ENCODE data around the gene IQCE. TPM values are rescaled to one million over a fixed set of nuclear protein-coding genes. Genes with fewer than 3 reads are reported as not detected.
"Not testable (repeated sequence)": the region's sequence is repeated elsewhere in the genome, so short reads cannot be mapped to it uniquely, and the experiment has no call there.

The IQCE gene
- total RNA-seq, 1 donor from 2014 or later = 25.7 TPM

DNA sequence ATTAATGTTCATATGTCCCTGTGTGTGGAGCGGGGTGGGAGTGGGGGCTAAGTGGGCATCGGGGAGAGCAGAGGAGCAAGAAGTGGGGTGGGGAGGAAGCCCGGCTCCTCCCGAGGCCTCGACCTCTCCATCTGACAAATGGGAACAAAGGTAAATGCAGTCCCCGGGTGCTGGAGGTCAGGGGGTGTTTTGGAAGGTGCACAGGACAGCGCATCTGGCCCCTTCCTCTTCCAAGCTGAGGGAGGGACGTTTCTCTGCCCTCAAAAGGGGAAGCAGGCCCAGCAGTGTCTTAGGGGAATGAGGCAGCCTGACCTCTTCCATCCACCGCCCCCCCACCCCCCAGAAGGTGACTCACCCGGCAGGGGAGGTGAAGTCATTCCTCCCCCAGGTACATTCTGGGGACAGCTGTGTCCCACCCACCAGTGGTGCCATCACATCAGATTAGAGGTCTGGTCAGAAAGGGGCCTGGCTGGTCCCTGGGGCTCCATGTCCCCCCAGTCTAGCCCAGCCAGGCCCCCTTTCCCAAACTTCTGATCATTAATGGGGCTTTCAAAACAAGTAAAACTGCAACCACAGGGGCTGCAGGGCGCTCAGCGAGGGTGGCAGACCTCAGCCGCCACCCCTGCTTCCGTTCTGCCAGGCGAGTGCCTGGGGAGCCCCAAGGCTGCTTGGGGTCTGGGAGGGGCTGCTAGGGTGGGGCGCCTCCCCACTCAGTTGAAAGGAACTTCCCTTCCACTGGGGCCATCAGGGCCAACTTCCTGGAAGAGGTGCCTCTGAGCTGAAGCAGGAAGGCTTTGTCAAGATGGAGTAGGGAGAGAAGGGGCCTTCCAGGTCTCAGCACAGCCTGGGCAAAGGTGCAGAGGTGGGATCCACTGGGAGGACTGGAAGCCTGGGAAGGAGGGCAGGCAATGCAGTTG is 28.4 kb upstream of the IQCE start:
- TF ChIP-seq, protein P1, sequence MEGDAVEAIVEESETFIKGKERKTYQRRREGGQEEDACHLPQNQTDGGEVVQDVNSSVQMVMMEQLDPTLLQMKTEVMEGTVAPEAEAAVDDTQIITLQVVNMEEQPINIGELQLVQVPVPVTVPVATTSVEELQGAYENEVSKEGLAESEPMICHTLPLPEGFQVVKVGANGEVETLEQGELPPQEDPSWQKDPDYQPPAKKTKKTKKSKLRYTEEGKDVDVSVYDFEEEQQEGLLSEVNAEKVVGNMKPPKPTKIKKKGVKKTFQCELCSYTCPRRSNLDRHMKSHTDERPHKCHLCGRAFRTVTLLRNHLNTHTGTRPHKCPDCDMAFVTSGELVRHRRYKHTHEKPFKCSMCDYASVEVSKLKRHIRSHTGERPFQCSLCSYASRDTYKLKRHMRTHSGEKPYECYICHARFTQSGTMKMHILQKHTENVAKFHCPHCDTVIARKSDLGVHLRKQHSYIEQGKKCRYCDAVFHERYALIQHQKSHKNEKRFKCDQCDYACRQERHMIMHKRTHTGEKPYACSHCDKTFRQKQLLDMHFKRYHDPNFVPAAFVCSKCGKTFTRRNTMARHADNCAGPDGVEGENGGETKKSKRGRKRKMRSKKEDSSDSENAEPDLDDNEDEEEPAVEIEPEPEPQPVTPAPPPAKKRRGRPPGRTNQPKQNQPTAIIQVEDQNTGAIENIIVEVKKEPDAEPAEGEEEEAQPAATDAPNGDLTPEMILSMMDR (conservative IDR thresholded peaks at IDR 0.05) = no peak
- H3K4me3 Mint-ChIP-seq = no peak overlapping the region
- no peak for DNase-seq (ENCODE audit: extremely low spot score, unreplicated experiment)
- no peaks in the 10 kb centered on the region for H3K36me3 Mint-ChIP-seq
- H3K9me3 Mint-ChIP-seq = no peaks in the 10 kb centered on the region
- H3K4me1 Mint-ChIP-seq (ENCODE audit: unreplicated experiment) = peaks cover 5% of the 10 kb centered on the region
- no peaks in the 10 kb centered on the region for H3K27me3 Mint-ChIP-seq
- no peak overlapping the region for H3K27ac Mint-ChIP-seq

DNA sequence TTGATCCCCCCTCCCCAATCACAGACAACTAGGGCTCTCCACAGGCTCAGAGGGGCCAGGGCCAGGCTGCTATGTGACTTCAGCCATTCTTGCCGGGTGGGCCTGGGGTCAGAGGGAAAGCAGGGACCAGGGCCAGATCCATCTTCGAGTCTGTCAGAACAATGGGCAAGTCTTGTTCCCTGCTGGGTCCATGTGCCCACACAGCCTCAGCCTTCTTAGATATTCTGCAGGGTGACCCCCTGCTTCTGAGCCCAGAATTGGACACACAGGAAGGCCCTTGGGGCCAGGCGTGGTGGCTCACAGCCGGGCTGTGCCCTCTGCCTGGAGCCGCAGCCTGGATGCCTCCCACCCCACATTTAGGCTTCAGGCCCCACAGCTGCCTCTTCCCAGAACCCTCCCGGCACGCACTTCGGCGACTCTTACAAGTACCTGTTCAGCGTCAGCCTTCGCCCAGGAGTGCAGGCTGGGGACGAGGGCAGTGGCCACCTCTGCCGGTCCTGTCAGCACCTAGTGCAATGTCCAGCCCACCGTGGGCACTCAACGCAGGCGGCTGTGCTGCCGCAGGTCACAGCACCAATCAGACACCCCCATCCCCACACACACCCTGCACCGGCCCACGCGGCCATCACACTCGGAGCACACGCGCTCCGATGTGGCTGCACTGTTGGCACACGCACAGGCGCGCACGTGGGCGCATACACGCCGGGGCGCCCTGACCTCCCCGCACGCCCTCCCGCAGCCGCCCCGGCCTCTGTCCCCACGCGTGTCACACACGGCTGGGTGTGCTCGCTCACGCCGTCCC is 27.6 kb upstream of the IQCE start:
- not testable (repeated sequence) for H3K9me3 Mint-ChIP-seq; H3K27me3 Mint-ChIP-seq; H3K4me1 Mint-ChIP-seq (ENCODE audit: unreplicated experiment); H3K36me3 Mint-ChIP-seq; H3K4me3 Mint-ChIP-seq; H3K27ac Mint-ChIP-seq; DNase-seq (ENCODE audit: extremely low spot score, unreplicated experiment)

DNA sequence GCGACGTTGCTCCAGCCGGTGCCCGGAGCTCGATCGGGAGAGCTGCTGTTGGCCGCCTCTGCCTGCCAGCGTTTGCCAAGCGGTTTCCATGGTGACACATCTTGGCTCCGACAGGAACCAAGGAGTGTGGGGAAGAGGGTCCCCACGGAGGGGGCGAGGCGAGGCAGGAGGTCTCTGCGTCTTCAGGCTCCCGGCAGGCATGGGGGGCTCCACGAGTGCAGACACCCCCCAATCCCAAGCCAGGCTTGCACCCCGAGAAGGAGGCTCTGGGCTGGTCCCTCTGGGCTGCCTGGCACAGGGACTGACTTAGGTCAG is 27.0 kb upstream of the IQCE start:
- H3K27me3 Mint-ChIP-seq; DNase-seq (ENCODE audit: extremely low spot score, unreplicated experiment); H3K9me3 Mint-ChIP-seq; H3K4me3 Mint-ChIP-seq; H3K4me1 Mint-ChIP-seq (ENCODE audit: unreplicated experiment); H3K36me3 Mint-ChIP-seq; H3K27ac Mint-ChIP-seq: not testable (repeated sequence)

DNA sequence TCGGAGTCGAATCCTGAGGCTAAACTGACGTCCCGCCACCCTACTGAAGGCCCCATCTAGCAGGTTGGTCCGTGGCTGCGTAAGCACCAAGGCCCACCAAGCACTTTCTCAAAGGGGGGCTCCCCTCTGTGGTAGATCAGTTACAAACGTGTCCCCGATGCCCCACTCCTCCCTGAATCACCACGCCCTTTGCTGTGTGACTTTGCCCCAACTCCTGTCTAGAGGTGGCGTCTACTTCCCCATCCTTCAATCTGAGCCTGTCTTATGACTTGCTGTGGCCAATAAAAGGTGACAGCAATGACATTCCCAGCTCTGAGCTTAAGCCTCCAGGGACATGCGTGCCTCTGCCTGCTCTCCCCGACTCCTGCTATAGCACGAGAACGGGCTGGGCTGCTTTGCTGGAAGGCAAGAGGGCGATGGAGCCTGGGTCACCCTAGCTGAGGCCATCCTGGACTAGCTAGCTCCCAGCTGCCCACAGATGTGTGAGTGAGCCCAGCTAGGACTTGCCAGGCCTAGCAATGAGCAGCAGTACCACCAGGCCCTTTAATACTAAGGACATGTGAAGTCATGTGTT is 26.5 kb upstream of the IQCE start:
- not testable (repeated sequence) for H3K4me3 Mint-ChIP-seq; H3K27me3 Mint-ChIP-seq; H3K36me3 Mint-ChIP-seq; DNase-seq (ENCODE audit: extremely low spot score, unreplicated experiment); H3K27ac Mint-ChIP-seq; H3K9me3 Mint-ChIP-seq; H3K4me1 Mint-ChIP-seq (ENCODE audit: unreplicated experiment)

DNA sequence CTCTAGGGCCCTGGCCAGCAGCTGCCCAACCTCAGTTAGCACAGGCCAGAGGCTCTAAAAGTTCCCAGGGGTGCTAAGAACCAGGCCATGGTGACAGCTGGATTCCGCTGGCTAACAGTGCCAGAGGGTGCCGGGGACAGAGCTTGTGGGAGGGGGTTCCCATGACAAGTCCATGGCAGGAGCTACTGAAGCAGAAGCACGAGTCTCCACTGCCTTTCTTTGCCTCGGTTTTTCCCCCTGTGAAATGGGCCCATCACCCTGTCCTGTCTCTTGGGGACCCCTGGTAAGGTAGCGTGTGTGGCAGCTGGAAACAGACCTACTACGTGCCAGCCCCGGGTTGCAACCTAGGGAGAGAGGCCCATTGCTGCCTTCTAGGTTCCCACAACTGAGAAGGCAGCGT is 26.0 kb upstream of the IQCE start:
- not testable (repeated sequence) for H3K4me3 Mint-ChIP-seq; H3K4me1 Mint-ChIP-seq (ENCODE audit: unreplicated experiment); DNase-seq (ENCODE audit: extremely low spot score, unreplicated experiment); H3K27ac Mint-ChIP-seq; H3K36me3 Mint-ChIP-seq; H3K27me3 Mint-ChIP-seq; H3K9me3 Mint-ChIP-seq

DNA sequence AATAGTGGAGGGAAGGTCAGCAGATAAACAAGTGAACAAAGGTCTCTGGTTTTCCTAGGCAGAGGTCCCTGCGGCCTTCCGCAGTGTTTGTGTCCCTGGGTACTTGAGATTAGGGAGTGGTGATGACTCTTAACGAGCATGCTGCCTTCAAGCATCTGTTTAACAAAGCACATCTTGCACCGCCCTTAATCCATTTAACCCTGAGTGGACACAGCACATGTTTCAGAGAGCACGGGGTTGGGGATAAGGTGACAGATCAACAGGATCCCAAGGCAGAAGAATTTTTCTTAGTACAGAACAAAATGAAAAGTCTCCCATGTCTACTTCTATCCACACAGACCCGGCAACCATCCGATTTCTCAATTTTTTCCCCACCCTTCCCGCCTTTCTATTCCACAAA is 25.2 kb upstream of the IQCE start:
- H3K36me3 Mint-ChIP-seq; H3K9me3 Mint-ChIP-seq; H3K4me3 Mint-ChIP-seq; H3K27ac Mint-ChIP-seq; H3K27me3 Mint-ChIP-seq; H3K4me1 Mint-ChIP-seq (ENCODE audit: unreplicated experiment); DNase-seq (ENCODE audit: extremely low spot score, unreplicated experiment): not testable (repeated sequence)

DNA sequence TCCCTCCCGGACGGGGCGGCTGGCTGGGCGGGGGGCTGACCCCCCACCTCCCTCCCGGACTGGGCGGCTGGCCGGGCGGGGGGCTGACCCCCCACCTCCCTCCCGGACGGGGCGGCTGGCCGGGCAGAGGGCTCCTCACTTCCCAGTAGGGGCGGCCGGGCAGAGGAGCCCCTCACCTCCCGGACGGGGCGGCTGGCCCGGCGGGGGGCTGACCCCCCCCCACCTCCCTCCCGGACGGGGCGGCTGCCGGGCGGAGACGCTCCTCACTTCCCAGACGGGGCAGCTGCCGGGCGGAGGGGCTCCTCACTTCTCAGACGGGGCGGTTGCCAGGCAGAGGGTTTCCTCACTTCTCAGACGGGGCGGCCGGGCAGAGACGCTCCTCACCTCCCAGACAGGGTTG is 24.6 kb upstream of the IQCE start:
- not testable (repeated sequence) for H3K4me1 Mint-ChIP-seq (ENCODE audit: unreplicated experiment); H3K9me3 Mint-ChIP-seq; H3K27ac Mint-ChIP-seq; H3K36me3 Mint-ChIP-seq; DNase-seq (ENCODE audit: extremely low spot score, unreplicated experiment); H3K4me3 Mint-ChIP-seq; H3K27me3 Mint-ChIP-seq

DNA sequence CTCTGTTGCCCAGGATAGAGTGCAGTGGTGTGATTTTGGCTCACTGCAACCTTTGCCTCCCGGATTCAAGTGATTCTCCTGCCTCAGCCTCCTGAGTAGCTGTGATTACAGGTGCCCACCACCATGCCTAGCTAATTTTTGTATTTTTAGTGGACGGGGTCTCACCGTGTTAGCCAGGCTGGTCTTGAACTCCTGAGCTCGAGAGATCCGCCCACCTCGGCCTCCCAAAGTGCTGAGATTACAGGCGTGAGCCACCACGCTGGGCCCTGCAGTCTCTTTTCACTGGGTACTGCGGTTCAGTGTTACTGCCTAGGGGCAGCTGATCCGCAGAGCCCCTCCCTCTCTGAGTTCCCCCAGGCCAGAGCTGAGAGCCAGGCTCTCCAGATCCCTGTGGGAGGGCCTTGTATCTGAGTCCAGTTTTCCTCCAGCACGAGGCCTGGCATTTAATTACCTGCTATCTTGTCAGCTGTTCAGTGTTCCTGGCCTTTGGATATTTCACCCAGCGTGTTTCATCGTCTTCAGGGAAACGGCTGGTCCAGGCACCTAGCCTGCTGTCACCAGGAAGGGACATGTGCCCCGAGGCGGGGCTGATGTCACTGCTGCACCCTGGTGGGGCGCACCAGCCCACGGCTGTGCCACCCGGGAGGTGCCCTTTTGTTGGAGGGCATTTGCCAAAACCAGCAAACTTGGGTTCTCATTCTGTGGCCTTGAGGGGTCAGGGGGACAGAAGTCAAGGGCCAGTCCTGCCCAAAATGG is 22.7 kb upstream of the IQCE start:
- DNase-seq (ENCODE audit: extremely low spot score, unreplicated experiment); H3K27ac Mint-ChIP-seq; H3K36me3 Mint-ChIP-seq; H3K4me3 Mint-ChIP-seq; H3K4me1 Mint-ChIP-seq (ENCODE audit: unreplicated experiment); H3K9me3 Mint-ChIP-seq; H3K27me3 Mint-ChIP-seq: not testable (repeated sequence)
